ENCODE results near the gene ARSI.

The ARSI gene

DNA sequence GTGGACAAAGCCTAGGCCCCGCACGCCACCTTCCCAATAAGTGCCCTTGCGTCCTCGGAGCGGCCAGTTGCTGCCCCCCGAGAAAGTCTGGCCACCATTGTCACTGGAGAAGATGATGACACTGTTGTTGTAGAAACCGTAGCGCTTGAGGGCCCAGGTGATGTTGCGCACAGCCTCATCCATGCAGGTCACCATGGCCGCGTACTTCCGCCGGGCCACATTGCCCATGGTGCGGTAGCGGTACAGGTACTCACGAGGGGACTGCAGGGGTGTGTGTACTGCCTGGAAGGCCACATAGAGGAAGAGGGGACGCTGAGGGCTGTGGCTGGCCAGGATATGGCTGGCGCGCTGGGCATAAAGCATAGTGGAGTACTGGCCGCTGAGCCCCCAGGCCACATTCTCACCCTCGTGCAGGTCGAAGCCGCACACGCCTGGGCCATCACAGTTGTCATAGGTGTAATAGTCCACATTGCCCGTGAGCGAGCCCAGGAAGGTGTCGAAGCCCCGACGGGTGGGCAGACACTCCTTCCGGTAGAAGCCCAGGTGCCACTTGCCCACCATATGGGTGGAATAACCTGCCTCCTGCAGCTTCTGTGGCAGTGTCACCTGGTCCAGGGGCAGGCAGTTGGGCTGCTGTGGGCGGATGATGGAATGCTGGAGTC is 4.6 kb downstream of the ARSI start:
- no peak for DNase-seq (ENCODE audit: low read depth, low spot score)

DNA sequence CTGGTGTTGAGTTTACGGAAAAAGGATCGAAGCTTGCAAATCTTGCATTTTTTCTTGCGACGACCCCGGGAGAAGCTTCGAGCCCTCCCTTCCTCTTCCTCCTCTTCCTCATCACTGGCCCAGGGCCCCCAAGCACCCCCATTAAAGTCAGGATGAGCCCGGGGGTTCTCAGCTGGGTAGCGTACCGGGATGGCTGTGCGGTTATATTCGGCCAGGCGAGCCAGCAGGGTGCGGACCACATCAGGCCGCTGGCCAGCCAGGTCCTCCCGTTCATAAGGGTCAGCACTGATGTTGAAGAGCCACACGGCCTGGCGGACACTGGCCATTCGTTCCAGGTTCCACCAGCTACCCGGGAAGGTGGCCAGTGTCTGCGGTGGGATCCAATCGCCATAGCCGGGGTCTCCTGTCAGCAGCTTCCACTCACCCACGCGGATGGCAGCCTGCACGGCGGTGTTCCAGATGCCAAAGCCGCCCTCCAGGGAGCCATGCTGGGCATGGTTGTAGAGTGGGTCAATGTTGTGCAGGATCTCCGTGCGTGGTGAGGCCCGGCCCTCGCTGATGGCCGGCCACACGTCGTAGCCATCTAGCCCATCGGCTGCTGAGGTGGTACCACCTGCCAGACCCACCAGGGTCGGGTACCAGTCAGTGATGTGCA is 5.3 kb downstream of the ARSI start:
- no peak for DNase-seq (ENCODE audit: low read depth, low spot score)
- H3K4me3 ChIP-seq (ENCODE audit: low read length): no peak overlapping the region

More for the DNA sequence above, 4.6 kb downstream of the ARSI start:
- H3K4me3 ChIP-seq (ENCODE audit: low read length): no peak overlapping the region

DNA sequence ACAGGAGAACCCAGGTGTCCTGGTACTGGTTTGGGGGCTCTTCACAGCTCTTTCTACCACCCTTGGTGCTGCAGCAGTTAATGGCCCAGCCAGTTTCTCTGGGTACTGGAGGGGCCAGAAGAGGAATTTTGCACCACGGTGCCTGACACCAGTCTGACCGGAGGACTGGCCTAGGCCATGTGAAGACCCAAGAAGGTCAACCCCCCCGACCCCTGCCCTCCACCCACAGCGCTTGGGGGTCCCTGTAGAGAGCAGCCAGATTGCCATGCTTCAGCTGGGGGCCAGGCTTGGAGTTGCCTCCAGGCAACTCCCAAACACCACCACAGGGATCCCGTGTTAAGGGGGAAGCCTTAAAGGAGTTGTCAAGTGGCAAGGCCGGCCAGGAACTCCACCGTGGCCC is 6.2 kb downstream of the ARSI start:
- DNase-seq (ENCODE audit: low read depth, low spot score): no peak

DNA sequence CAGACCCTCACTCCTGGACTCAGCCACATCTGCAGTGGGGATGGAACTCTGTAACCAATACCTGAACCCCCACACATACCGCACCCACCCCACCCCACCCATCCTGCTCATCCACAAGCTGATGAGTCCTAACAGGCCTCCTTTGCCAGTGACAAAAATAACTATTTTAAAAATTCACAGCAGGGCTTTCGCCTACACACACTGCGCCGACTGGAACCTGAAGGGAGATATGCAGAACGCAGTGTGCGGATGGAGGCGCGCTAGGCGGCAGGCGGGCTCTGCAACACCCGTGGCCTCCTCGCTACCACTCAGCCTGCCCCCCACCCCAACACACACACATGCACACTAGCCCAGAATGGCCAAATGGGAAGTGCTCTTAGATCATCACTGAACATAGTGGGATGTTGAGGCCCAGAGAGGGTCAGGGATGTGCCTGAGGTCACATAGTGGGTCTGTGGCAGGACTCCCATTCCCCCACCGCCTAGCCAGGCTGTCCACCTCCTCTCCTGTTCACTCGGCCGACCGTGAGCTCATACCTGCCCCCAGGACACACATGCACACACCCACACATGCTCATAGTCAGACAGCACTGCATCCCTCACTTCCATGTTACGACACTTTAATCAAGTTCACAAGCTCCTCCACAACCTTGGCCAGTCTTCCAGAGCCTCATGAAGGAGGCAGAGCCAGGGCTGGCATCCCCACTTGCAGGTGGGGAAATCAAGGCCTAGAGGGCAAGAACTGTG is 6.8 kb downstream of the ARSI start:
- no peak overlapping the region for H3K4me3 ChIP-seq (ENCODE audit: low read length)
- DNase-seq (ENCODE audit: low read depth, low spot score): no peak

More for the DNA sequence above, 6.2 kb downstream of the ARSI start:
- no peak overlapping the region for H3K4me3 ChIP-seq (ENCODE audit: low read length)

DNA sequence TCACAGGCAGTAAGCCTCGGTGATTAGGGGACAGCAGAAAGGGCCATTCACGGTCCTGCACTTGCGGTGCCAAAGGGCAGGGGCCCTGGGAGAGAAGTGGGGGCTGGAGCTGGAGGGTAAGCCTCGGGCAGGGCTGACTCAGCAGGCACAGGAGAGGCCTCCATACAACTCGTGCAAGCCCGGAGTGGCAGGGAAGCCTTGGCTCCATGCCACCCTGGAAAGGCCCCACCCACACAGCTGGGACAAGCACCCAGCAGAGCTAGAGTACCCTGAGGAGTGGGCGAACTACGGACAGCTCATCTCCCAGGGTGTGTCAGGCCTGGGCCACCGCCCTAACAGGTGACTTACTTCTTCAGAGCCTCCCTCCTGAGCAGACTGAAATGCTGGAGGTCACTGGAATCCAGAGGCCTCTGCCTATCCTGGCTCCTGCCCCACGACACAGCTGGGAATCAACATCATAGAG is 7.5 kb downstream of the ARSI start:
- no peak for DNase-seq (ENCODE audit: low read depth, low spot score)
- H3K4me3 ChIP-seq (ENCODE audit: low read length): no peak overlapping the region

DNA sequence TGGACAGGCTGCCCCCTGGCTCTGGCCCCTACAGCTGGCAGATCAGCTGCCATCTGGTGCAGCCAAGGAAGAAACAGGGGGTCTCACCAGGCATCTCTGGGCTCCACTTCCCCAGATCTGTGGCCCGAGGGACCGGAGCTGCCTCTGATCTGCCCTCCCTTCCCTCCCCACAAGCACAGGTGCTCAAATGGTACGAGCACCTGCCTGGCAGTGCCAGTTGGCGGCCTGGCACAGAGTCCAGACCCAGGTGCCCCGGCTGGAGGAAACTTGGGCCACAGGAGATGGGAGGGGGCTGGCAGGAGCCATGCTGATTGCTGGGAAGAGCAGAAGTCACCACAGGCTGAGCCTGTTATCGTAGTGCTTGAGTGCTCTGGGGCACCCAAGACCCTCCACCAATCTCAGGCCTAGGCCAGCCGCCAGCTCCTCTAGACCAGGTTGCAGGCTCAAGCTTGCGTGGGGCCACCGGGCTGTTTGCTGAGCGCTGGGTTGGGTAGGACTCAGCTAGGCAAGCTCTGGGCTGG is 8.1 kb downstream of the ARSI start:
- no peak overlapping the region for H3K4me3 ChIP-seq (ENCODE audit: low read length)
- no peak for DNase-seq (ENCODE audit: low read depth, low spot score)

DNA sequence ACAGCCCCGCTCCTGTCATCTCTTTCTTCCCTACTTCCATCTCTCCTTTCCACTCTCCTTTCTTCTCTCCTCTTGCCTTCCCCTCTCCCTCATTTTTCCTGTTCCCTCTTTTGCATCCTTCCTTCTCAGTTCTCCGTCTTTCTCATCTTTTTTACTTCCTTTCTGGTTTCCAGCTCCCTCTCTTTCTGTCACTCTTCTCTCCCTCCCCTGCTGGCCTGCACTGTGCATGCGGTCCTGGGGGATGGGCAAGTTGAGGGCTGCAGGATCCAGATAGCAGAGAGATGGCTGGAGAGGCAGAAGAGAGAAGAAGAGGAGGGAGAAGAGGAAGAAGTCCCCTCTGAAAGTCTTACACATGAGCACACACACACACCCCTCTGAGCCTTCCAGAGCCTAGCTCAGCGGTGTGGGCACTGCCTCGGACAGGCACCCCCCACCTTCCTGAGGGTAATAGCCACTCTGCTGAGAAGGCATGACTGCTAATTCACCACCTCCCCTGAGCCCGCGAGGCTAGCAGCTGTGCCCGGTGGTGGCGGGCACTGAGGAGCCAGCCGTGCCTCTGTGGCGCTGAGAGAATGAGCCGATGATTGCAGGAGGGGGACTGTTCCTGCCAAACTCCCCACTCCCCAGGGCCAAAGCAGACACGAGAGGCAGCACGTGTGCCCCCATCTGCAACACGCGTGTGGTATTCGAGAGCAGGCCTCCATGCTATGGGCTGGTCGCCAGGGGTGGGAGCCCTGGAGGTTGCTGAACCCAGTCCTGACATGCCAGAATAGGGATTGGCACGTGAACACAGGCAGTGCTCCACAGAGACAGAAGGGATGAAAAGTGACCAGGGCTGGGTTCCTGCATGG is 9.4 kb downstream of the ARSI start:
- no peak overlapping the region for H3K4me3 ChIP-seq (ENCODE audit: low read length)
- no peak for DNase-seq (ENCODE audit: low read depth, low spot score)

DNA sequence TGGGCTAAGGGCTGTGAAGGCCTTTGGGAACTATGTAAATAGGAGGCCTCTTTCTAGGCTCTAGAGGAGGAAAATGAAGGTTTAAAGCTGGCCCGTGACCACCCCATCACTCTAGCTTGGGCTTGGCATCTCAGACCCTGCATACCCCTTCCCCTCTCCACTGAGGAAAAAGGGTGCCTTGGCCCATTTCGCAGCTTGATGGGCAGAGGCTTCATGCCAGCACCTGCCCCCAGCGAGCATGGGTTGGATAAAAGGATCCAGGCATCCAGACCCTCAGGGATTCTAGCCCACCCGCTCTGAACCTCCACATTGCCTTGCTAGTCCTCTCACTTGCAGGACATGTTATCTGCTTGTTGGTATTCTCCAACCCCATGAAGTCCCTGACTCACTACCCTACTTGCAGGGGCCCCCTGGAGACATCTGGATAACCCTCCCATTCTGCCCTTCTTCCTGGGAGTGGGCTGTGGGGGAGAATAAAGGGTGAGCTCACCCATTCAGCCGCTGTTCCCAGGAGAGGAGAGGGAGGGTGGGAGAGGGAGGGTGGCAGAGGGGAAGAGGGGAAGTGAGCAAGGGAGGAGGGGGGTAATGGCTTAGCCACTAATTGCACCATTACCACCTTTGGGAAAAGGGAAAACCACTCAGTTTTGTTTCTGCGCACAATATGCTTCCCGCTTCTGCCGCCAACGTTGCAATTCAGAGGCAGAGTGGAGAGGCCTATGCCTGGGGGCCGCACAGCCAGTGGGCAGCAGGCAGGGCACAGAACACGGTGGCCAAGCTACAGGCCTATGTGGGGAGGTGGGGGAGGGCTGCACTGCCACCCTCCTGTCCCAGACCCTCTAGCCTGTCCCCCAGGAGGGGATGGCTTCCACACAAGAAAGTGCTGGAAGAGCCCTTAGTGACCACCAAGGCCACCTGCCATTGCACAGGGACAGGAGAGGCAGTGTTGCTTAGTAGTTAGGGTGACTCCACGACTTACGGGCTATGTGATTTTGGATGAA is 11.0 kb downstream of the ARSI start:
- H3K4me3 ChIP-seq (ENCODE audit: low read length): no peak overlapping the region
- DNase-seq (ENCODE audit: low read depth, low spot score): no peak

DNA sequence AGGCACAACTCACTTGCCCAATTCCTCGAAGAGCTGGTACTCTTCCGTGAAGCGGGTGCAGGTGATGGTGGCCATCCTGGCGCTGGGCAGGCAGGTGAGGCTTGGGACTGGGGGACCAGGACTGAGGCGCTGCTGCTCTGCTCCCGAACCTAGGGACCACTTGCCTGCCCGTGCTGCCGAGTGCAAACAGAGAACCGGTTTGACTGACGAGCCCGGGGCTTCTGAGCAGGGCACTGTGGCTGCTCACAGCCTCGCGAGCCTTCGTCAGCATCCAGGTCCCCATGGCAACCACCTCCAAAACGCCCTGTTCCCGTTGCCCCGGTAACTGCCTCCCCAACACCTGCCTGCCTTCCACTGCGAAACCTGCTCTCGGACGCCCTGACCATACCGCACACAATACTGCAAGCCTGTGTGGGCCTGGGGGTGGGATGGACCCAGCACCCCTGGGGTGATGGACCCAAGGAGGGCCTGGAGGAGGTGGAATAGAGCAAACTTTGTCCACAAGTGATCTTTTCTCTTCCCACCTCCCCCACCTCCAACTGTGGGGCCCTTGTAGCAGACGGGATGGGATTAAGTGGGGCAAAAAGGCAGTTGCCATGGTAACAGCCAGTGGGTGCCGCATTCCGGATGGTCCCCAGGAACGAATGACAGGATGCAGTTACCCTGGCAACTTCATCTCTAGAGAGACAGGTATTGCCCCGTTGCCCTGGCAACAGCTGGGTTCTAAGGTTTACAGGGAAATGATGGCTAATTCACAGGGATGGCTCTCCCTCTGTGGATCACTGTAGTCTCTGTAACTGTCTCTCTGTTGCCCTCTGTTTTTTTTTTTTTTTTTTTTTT is 12.9 kb downstream of the ARSI start, which contains the start of gene CAMK2A:
Gene CAMK2A, minus strand, starts transcription at position 223 of the 840 bp plus-strand sequence. Its CDS starts 148 bp downstream, at position 75.
- H3K4me3 ChIP-seq (ENCODE audit: low read length): no peak within 1 kb of the TSS
- no peak for DNase-seq (ENCODE audit: low read depth, low spot score)

DNA sequence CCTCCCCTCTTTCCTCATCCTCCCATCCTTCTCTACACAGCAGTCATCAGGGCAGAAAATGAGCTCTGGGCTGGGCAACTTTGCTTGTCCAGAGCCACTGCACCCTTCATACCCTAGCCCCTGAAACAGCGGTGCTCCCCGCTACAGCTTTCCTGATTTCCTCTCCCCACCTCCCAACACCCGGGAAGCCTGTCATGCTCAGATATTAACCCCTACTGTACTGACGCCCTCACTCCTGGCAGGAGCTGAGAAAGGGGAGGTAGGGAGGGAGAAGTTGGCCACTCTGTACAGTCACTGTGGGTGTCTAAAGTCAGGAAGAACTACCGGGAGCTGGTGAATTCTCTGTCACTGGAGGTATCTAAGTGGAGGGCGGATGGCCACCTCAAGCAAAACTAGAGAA is 13.9 kb downstream of the ARSI start:
- DNase-seq (ENCODE audit: low read depth, low spot score): no peak
- H3K4me3 ChIP-seq (ENCODE audit: low read length): no peak overlapping the region

DNA sequence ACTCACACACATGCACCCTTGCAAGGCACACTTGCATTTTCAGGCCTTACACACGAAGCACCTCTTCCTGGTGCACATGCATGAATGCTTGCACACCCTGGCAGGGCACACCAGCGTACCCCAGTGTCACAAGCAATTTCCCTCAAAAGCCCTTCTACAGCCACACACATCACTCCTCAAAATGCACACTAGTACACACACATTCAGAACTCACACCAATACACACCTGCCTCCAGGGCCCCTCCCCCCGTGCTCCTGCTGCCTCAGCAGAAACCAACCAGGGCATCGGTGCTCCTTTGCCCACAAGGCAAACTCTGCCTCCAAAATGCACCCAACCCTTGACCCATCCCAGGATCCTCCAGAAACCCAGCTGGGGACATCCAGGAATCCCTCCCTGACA is 14.3 kb downstream of the ARSI start:
- no peak for DNase-seq (ENCODE audit: low read depth, low spot score)
- no peak overlapping the region for H3K4me3 ChIP-seq (ENCODE audit: low read length)

DNA sequence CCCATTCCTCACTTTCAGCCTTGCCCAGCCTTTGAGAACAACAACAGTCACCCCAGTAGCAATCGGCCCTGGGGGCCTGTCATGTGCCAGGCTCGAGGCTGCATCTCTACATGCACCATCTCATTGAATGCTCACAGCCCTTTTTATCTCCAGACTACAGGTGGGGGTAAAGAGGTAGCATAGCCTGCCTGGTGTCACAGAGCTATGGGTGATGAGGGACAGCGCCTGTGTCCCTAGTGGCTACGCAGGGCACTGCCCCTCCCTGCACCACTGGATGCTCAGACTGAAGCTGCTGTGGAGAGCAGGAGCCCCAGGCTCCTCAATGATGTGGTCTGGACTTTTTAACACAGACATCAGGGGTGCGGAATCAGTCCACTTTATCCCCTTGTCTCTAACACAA is 15.9 kb downstream of the ARSI start:
- peak; percentile 15 for DNase-seq (ENCODE audit: low read depth, low spot score)
- H3K4me3 ChIP-seq (ENCODE audit: low read length): no peak overlapping the region

DNA sequence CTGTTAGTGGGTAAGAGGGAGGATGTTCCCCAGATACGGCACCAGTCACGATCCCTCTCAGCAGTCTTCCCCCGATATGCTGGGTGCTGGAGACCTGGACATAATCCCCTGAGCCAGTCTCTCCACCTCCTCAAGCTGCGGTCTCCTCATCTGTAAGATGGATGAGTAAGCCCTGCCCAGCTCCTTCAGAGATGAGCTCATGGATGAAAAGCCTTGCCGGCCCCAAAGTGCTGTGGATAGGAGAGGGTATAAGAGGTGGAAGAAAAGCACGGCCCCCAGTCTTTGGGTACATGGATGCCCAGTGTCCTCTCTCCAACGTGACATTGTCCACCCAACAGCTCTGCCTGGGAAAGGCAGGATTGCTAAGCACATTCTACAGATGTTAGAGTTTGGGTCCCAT is 17.6 kb downstream of the ARSI start:
- no peak for DNase-seq (ENCODE audit: low read depth, low spot score)
- H3K4me3 ChIP-seq (ENCODE audit: low read length): no peak overlapping the region

DNA sequence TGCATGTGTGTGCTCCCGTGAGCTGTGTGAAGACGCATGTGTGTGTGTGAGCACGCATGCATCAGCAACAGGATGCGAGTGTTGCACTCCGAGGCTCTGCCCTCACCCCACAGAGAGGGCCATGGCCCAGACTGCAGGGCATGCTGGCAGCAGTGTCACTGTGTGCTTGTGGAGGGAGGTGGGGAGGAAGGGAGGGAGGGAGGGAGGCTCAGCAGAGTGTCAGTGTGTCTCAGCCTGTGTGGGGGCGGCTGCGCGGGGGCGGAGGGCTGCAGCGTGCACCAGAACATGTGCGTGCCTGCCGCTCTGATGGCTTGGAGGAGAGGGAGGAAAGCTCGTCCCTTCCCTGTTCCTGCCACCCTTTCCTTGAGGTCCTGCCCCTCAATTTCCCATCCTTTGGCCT is 18.4 kb downstream of the ARSI start:
- no peak for DNase-seq (ENCODE audit: low read depth, low spot score)
- no peak overlapping the region for H3K4me3 ChIP-seq (ENCODE audit: low read length)

DNA sequence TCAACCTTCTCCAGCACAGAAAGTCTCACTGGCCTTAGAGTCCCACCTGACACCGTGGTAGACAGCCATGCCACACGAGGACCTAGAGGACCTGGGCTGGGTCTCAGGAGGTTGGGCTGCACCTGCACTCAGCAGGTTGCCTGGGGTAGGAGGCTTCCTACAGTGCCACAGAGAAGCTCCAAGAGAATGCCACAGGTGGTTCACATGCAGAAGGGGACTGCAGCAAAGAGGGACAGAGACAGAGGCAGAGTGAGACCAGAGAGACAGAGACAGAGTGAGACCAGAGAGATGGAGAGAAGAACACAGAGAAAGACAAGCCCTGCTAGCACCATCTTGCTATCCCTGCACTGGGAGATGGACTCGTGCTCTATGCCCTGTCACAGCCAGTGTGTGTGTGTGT is 18.8 kb downstream of the ARSI start:
- no peak overlapping the region for H3K4me3 ChIP-seq (ENCODE audit: low read length)
- DNase-seq (ENCODE audit: low read depth, low spot score): no peak

DNA sequence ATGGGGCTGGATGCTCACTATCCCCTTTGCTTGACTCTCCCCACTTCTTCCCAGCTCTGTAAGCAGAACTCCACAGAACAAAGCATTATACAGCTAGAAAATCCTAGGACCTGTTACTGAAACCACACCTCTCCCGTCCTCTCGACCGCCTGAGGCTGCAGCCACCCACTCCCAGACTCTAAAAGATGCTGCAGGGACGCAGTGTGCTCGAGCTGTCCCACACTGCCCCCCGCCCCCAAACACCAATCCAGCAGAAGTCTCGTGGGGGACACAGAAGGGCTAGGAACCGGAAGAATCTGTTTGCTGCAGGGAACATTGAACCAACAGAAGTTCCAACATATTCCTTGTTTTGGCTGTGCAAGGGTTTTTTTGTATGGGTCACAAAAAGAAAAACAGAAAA is 20.7 kb downstream of the ARSI start:
- H3K4me3 ChIP-seq (ENCODE audit: low read length): no peak overlapping the region
- no peak for DNase-seq (ENCODE audit: low read depth, low spot score)

DNA sequence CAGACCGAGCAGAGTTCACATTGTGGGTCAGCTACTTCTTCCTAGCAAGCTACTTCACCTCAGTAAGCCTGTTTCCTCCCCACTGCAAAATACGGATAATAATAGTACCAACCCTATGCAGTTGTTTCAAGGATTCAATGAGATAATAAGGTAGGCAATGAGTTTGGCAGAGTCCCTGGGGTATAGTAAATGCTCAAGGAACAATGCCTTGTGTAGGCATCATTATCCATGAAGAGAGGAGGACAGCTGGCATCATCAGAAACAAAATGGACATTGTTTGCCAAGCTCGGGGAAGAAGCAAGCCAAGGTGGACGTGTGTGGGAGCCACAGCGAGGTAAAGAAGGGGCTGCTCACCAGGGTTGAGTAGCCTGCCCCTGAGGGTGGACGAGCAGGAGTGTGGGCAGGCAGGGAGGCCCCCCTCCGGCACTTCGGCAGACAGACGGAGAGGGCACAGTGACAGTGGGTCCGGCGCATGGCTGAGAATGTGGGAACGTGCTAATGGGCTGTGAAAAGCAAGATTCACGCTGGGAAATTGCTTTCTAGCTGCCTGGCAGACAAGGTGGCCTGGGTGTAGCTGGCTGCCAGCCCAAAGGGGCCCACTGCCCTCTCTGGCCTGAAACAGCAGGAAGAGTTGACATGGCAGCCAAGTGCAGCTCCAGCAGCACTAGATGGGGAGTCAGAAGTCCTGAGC is 23.2 kb downstream of the ARSI start:
- H3K4me3 ChIP-seq (ENCODE audit: low read length): no peak overlapping the region
- DNase-seq (ENCODE audit: low read depth, low spot score): no peak
